PC-3 (cell line): Measurements from ENCODE around the gene IGDCC3. TPM values are rescaled to one million over a fixed set of nuclear protein-coding genes. Genes with fewer than 3 reads are reported as not detected.

Experiments used
- ATAC-seq: fragments of 200-7000 bp; cut with Tn5 transposase; 2 replicates; pipeline ENCODE4 v1.9.1; 2020; ENCODE audit warnings: mild to moderate bottlenecking, moderate library complexity
- BruUV-seq: library from RNA; stranded (reverse); fragments of 400-500 nt; replicated peaks from 2 replicates; lab custom pipeline; 2021; lab: Mats Ljungman, UMichigan
- CTCF ChIA-PET: fragments of 300-600 bp; sonication (Branson Sonifier 250); formaldehyde crosslinking; loops from one replicate; lab custom pipeline; 2022; ENCODE audit warnings: antibody characterized with exemption; lab: Charles Lee
- POLR2A ChIA-PET: fragments of 300-600 bp; sonication (Branson Sonifier 250); formaldehyde crosslinking; loops from one replicate; lab custom pipeline; 2022; ENCODE audit warnings: antibody characterized with exemption; ENCODE audit not compliant: unreplicated experiment; lab: Charles Lee
- DNase-seq: peaks from one replicate; pipeline ENCODE4 v3.0.0-alpha.2; 2015
- H2AFZ ChIP-seq: fragments of 300-600 bp; sonication (generic); 2 replicates; pipeline ENCODE4 v1.6.0; 2016; ENCODE audit warnings: antibody characterized with exemption, low read length
- H3F3A ChIP-seq: fragments of 300-600 bp; sonication (generic); one replicate; pipeline ENCODE4 v1.6.0; 2017; ENCODE audit warnings: antibody characterized with exemption, low read length, control low read depth, mild to moderate bottlenecking; ENCODE audit not compliant: unreplicated experiment
- H3K27ac ChIP-seq: fragments of 300-600 bp; sonication (generic); 2 replicates; pipeline ENCODE4 v1.5.1; 2016; ENCODE audit warnings: mild to moderate bottlenecking, low read length
- H3K27me3 ChIP-seq: fragments of 300-600 bp; sonication (generic); 2 replicates; pipeline ENCODE4 v1.6.1; 2016; ENCODE audit warnings: low read length, mixed read lengths
- H3K36me3 ChIP-seq: fragments of 300-600 bp; sonication (generic); 2 replicates; pipeline ENCODE4 v1.6.1; 2016; ENCODE audit warnings: low read depth, mixed run types, low read length, mixed read lengths
- H3K4me1 ChIP-seq: fragments of 300-600 bp; sonication (generic); 2 replicates; pipeline ENCODE4 v1.5.1; 2016; ENCODE audit warnings: low read length; ENCODE audit not compliant: insufficient read depth
- H3K4me2 ChIP-seq: fragments of 300-600 bp; sonication (generic); 2 replicates; pipeline ENCODE4 v1.6.0; 2016; ENCODE audit warnings: low read length
- H3K4me3 ChIP-seq: fragments of 300-600 bp; sonication (generic); 2 replicates; pipeline ENCODE4 v1.5.1; 2016; ENCODE audit warnings: mild to moderate bottlenecking, low read length, mixed read lengths
- H3K79me2 ChIP-seq: fragments of 300-600 bp; sonication (generic); 2 replicates; pipeline ENCODE4 v1.6.1; 2017; ENCODE audit warnings: low read length, mixed read lengths
- H3K9ac ChIP-seq: fragments of 300-600 bp; sonication (generic); 2 replicates; pipeline ENCODE4 v1.6.0; 2016; ENCODE audit warnings: mild to moderate bottlenecking, low read length
- H3K9me2 ChIP-seq: fragments of 300-600 bp; sonication (generic); replicated peaks from 2 replicates; pipeline ENCODE4 v1.6.1; 2016; ENCODE audit warnings: mixed run types, low read length, mixed read lengths
- H3K9me3 ChIP-seq: fragments of 300-600 bp; sonication (generic); 2 replicates; pipeline ENCODE4 v1.6.1; 2016; ENCODE audit warnings: low read length, mixed read lengths
- H4K20me1 ChIP-seq: fragments of 300-600 bp; sonication (generic); 2 replicates; pipeline ENCODE4 v1.6.1; 2016; ENCODE audit warnings: low read length, mixed read lengths
- EZH2 ChIP-seq: fragments of 300-600 bp; sonication (generic); IDR thresholded peaks from one replicate; pipeline ENCODE4 v1.6.1; 2017; ENCODE audit warnings: antibody characterized with exemption, mild to moderate bottlenecking, low read length; ENCODE audit not compliant: unreplicated experiment
- EZH2phosphoT487 ChIP-seq: fragments of 300-600 bp; sonication (generic); IDR thresholded peaks from 2 replicates; pipeline ENCODE4 v1.6.1; 2018; ENCODE audit warnings: mild to moderate bottlenecking, antibody characterized with exemption, low read length, borderline replicate concordance
- intact Hi-C: fragments of 100-400 bp; cut with micrococcal nuclease; formaldehyde crosslinking; loops from 2 replicates; pipeline ENCODE4 v1.9.0; 2023
- total RNA-seq: library from RNA; depleted of rRNA; stranded (reverse); fragments of >200 nt; gene quantifications from 2 replicates; pipeline ENCODE4 v1.2.3, GENCODE V29; 2014
- TF ChIP-seq, protein P1 (sequence below): fragments of 300-600 bp; sonication (generic); conservative IDR thresholded peaks from 2 replicates; pipeline ENCODE4 v1.5.1; 2017; ENCODE audit warnings: antibody characterized with exemption, low read depth, mild to moderate bottlenecking, low read length

IGDCC3 gene
- total RNA-seq, 1 experiment from 2014 or later, result not detected

DNA sequence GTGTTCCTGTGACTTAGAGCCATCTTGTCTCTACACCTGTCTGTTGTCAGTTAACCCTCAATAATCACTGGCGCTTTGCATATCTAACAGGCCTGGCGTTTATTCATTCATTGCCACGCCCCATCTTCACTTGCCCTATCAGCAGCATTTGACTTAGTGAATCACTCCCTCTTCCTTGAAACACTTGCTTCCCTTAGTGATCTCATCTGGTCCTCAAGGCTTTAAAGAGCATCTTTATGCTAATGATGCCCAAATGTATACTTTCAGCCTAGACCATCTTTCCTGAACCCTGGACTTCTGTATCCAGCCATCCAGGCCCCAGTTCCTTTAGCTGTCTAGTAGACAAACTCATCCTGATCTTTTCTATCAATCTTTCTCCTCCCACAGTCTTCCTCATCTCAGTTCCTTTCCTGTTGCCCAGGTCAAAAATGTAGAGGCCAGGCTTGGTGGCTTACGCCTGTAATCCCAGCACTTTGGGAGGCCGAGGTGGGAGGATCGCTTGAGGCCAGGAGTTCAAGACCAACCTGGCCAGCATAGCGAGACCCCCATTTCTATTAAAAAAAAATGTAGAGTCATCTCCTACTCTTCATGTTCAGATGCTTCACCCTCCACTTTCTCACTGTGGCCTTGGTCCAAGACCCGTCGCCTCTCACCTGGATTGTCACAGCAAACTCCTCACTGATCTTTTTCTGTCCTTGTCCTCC, 46.3 kb upstream of the IGDCC3 start:
- no peaks in the 10 kb centered on the region for H3K79me2 ChIP-seq
- BruUV-seq, result no TSS peak
- DNase-seq, result peak; percentile 52
- no peaks in the 10 kb centered on the region for H3K27me3 ChIP-seq
- peaks cover 18% of the 10 kb centered on the region for H3K4me1 ChIP-seq
- no peak overlapping the region for H3K4me2 ChIP-seq
- no peaks in the 10 kb centered on the region for H3K36me3 ChIP-seq
- TF ChIP-seq EZH2phosphoT487 (no peak), EZH2 (no peak)
- TF ChIP-seq, protein P1, sequence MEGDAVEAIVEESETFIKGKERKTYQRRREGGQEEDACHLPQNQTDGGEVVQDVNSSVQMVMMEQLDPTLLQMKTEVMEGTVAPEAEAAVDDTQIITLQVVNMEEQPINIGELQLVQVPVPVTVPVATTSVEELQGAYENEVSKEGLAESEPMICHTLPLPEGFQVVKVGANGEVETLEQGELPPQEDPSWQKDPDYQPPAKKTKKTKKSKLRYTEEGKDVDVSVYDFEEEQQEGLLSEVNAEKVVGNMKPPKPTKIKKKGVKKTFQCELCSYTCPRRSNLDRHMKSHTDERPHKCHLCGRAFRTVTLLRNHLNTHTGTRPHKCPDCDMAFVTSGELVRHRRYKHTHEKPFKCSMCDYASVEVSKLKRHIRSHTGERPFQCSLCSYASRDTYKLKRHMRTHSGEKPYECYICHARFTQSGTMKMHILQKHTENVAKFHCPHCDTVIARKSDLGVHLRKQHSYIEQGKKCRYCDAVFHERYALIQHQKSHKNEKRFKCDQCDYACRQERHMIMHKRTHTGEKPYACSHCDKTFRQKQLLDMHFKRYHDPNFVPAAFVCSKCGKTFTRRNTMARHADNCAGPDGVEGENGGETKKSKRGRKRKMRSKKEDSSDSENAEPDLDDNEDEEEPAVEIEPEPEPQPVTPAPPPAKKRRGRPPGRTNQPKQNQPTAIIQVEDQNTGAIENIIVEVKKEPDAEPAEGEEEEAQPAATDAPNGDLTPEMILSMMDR, result no peak
- no peaks in the 10 kb centered on the region for H3F3A ChIP-seq
- intact Hi-C loops, result no loop called here
- no peaks in the 10 kb centered on the region for H4K20me1 ChIP-seq
- no peaks in the 10 kb centered on the region for H3K9me3 ChIP-seq
- no peaks in the 10 kb centered on the region for H3K9me2 ChIP-seq
- POLR2A ChIA-PET, result no interaction called here
- ATAC-seq, result peak; percentile 40
- CTCF ChIA-PET, result no interaction called here
- H3K27ac ChIP-seq, result no peak overlapping the region
- H3K4me3 ChIP-seq, result no peak overlapping the region
- H2AFZ ChIP-seq, result no peak overlapping the region
- no peak overlapping the region for H3K9ac ChIP-seq

DNA sequence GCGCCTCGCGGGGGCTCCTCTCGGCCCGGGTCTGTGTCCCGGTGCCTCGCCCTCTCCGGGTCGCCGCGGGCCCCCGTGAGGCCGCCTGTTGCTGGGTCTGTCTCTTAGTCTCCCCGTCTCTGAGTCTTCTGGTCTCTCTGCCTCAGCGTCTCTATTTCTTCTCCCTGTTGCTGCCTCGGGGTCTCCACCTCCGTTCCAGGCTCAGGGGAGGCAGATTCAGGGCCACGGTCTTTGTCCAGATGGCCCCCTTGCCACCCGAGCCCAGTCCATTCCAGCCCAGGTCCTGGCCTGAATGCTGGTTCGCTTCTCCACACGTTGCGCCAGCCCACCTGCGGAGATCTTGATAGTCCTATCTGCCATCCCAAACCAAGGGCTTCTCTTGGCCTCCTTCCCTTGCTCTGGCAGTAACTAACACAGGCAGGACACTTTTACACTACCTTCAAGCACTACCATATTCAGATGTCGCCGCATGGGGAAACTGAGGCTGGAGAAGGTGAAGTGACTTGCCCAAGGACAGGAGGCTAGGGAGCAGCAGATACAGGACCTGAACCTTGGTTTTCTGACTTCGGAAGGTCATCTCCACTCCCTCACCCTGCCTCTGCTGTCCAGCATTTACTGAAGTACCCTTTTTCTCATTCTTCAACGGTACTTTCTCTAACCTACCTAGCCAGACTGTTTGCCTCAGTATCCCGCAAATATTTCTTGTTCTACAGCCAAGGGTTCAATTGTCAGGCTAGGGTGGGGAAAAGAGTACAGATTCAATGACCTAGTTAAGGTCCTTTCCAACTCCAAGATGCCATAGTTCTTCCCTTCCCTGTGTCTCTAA, 45.6 kb upstream of the IGDCC3 start:
- Histone ChIP-seq H3K27ac (no peak overlapping the region), H3K9ac (no peak overlapping the region), H2AFZ (no peak overlapping the region), H3F3A (no peaks in the 10 kb centered on the region), H3K9me3 (no peaks in the 10 kb centered on the region), H4K20me1 (no peaks in the 10 kb centered on the region), H3K9me2 (no peaks in the 10 kb centered on the region), H3K4me3 (no peak overlapping the region), H3K27me3 (no peaks in the 10 kb centered on the region), H3K4me2 (no peak overlapping the region), H3K36me3 (no peaks in the 10 kb centered on the region), H3K79me2 (no peaks in the 10 kb centered on the region), H3K4me1 (peaks cover 18% of the 10 kb centered on the region)
- ChIA-PET POLR2A (no interaction called here), CTCF (no interaction called here)
- no peak for ATAC-seq
- no TSS peak for BruUV-seq
- intact Hi-C loops, result no loop called here
- DNase-seq, result no peak
- TF ChIP-seq, protein P1, result no peak
- no peak for TF ChIP-seq EZH2phosphoT487
- TF ChIP-seq EZH2, result no peak
